Gastroesophageal sphincter (tissue), 4 donors: ENCODE measurements around the gene HOMER2. TPM values are rescaled to one million over a fixed set of nuclear protein-coding genes. Genes with fewer than 3 reads are reported as not detected.

Experiments used
- ATAC-seq: fragments of 150-250 bp; one replicate; pipeline ENCODE4 v1.9.1; 2016; ENCODE audit warnings: mild to moderate bottlenecking, moderate library complexity
- H3K27ac ChIP-seq, 4 donors: fragments of 200-600 bp; sonication (generic) in 3 of 4; 1 replicate in 3 of 4; 2 replicates in 1 of 4; pipeline ENCODE4 v1.5.1; 2016 to 2019
- H3K27me3 ChIP-seq: fragments of 200-600 bp; sonication (generic); one replicate; pipeline ENCODE4 v1.5.1; 2019
- H3K36me3 ChIP-seq, 2 donors: fragments of 200-600 bp; sonication (generic); one replicate each; pipeline ENCODE4 v1.5.1; 2019; ENCODE audit warnings: control low read depth in 1 of 2
- H3K4me1 ChIP-seq, 3 donors: fragments of 200-600 bp; sonication (generic); 1 replicate in 2 of 3; 2 replicates in 1 of 3; pipeline ENCODE4 v1.5.1; 2016 to 2019; ENCODE audit warnings: control low read depth in 2 of 3
- H3K4me3 ChIP-seq, 2 donors: fragments of 200-600 bp; sonication (generic); one replicate each; pipeline ENCODE4 v1.5.1; 2019; ENCODE audit warnings: mild to moderate bottlenecking in 1 of 2, moderate library complexity in 1 of 2
- H3K9me3 ChIP-seq, 3 donors: fragments of 200-600 bp; sonication (generic); one replicate each; pipeline ENCODE4 v1.5.1; 2017 to 2019; ENCODE audit warnings: control low read depth in 2 of 3
- EP300 ChIP-seq: sonication (generic); formaldehyde crosslinking; IDR thresholded peaks from one replicate; pipeline ENCODE4 v1.6.1; 2017; ENCODE audit warnings: antibody characterized with exemption, mild to moderate bottlenecking
- POLR2A ChIP-seq, 2 donors: fragments of 450-650 bp; IDR thresholded peaks; one replicate each; pipeline ENCODE4 v1.6.1; 2017; ENCODE audit warnings: antibody characterized with exemption in 2 of 2, mild to moderate bottlenecking in 2 of 2, moderate library complexity in 1 of 2
- POLR2AphosphoS5 ChIP-seq: sonication (generic); formaldehyde crosslinking; IDR thresholded peaks from one replicate; pipeline ENCODE4 v1.6.1; 2017; ENCODE audit warnings: antibody characterized with exemption
- WGBS, 2 donors: methylation state at CpG; one replicate each; pipeline ENCODE4 v1.1.5; 2018; ENCODE audit warnings: low coverage in 1 of 2; 5-methylcytosine and 5-hydroxymethylcytosine counted together
- total RNA-seq, 4 donors: library from RNA; depleted of rRNA; stranded (reverse); fragments of >200 nt; gene quantifications; one replicate each; pipeline ENCODE4 v1.1.0, GENCODE V29; 2016
- TF ChIP-seq, protein P1 (sequence below), 4 experiments: fragments of 200-600 bp in 2 of 4; fragments of 450-650 bp in 2 of 4; sonication (generic) in 1 of 4; IDR thresholded peaks; one replicate each; pipeline ENCODE4 v1.5.1; 2017 to 2019; ENCODE audit warnings: antibody characterized with exemption in 4 of 4, mild to moderate bottlenecking in 2 of 4, moderate library complexity in 2 of 4

HOMER2 gene
- total RNA-seq, 4 donors from 2014 or later = 12.0 to 26.8 (median 17.7) TPM

DNA sequence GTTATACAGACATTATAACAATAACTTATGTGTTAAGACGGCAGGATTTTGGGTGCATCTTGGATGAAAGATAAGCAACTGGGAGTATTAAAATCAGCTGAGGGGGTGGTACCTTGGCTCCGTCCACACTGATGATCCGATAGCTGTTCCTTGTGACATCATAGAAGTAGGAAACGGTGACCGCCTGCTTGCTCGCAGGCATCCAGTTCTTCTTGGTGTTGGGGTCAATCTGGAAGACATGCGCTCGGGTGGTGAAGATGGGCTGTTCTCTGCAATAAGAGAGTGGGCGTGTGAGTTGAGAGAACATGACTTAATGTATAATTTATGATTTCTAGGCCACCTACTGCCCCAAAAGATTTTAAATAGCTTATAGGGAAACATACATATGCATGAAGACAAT, 59.9 kb downstream of the HOMER2 start:
- H3K36me3 ChIP-seq = peaks cover 0 to 16% of the 10 kb centered on the region in 2 donors
- no peak for ATAC-seq
- no peaks in the 10 kb centered on the region for H3K27me3 ChIP-seq
- TF ChIP-seq EP300 (no peak), POLR2A (IDR thresholded peaks at IDR 0.05) (no peak), POLR2AphosphoS5 (no peak)
- TF ChIP-seq, protein P1, sequence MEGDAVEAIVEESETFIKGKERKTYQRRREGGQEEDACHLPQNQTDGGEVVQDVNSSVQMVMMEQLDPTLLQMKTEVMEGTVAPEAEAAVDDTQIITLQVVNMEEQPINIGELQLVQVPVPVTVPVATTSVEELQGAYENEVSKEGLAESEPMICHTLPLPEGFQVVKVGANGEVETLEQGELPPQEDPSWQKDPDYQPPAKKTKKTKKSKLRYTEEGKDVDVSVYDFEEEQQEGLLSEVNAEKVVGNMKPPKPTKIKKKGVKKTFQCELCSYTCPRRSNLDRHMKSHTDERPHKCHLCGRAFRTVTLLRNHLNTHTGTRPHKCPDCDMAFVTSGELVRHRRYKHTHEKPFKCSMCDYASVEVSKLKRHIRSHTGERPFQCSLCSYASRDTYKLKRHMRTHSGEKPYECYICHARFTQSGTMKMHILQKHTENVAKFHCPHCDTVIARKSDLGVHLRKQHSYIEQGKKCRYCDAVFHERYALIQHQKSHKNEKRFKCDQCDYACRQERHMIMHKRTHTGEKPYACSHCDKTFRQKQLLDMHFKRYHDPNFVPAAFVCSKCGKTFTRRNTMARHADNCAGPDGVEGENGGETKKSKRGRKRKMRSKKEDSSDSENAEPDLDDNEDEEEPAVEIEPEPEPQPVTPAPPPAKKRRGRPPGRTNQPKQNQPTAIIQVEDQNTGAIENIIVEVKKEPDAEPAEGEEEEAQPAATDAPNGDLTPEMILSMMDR (IDR thresholded peaks at IDR 0.05) = no peak
- H3K4me1 ChIP-seq = peaks cover 0 to 7% (median 0%) of the 10 kb centered on the region in 3 donors
- 83 to 86% methylated on average over 9 of the region's 9 CpGs for WGBS, 2 donors
- no peak overlapping the region for H3K4me3 ChIP-seq
- H3K9me3 ChIP-seq = no peaks in the 10 kb centered on the region
- H3K27ac ChIP-seq = no peak overlapping the region

GRCh38 chr15:82890995-82891390, 61.5 kb downstream of the HOMER2 start:
- no peak for ATAC-seq
- TF ChIP-seq POLR2A (IDR thresholded peaks at IDR 0.05) (no peak), EP300 (no peak), POLR2AphosphoS5 (no peak)
- TF ChIP-seq, protein P1 (IDR thresholded peaks at IDR 0.05) = no peak
- WGBS, 2 donors = 100% methylated on average over 1 of the region's 6 CpGs; no CpG with 5 or more reads in 1 of the 2 donors

DNA sequence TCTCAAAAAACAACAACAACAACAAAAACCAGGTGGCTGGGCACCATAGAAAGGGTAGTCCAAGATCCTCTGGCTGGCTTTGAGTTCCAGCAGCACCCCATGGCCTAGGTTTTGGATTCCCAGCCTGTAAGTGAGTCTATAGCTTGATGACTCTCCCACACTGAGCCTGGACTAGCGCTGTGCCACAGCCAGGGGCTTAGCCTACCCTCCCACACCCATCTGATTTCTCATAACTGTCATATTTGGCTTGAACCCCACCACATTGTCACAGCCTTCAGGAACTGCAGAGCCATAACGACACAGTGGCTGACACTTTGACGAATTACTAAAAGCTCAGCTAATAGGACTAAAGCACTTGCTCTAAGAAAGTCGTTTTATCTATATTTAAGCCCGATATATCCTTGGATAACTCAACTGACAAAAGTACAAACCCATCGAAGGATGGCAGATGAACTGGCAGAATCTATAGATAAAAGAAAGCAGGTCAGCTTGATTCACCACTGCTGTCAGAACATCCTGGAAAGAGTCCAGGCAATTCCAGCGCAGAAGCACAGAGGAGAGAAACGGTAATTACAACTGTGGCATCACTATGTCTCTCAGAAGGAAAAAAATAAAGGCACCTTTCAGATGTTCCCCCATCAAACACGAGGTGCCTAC, 62.1 kb downstream of the HOMER2 start:
- H3K27me3 ChIP-seq = no peaks in the 10 kb centered on the region
- no peak overlapping the region for H3K4me3 ChIP-seq
- 50% methylated on average over 5 to 9 of the region's 9 CpGs for WGBS, 2 donors
- no peak overlapping the region for H3K27ac ChIP-seq
- ATAC-seq = no peak
- TF ChIP-seq EP300 (no peak), POLR2A (IDR thresholded peaks at IDR 0.05) (no peak), POLR2AphosphoS5 (no peak)
- TF ChIP-seq, protein P1 (IDR thresholded peaks at IDR 0.05) = no peak
- peaks cover 0 to 16% of the 10 kb centered on the region in 2 donors for H3K36me3 ChIP-seq
- no peaks in the 10 kb centered on the region for H3K9me3 ChIP-seq
- peaks cover 0 to 7% (median 0%) of the 10 kb centered on the region in 3 donors for H3K4me1 ChIP-seq

More at GRCh38 chr15:82890995-82891390, 61.5 kb downstream of the HOMER2 start:
- Histone ChIP-seq H3K36me3 (peaks cover 0 to 16% of the 10 kb centered on the region in 2 donors), H3K9me3 (no peaks in the 10 kb centered on the region), H3K4me1 (peaks cover 0 to 7% (median 0%) of the 10 kb centered on the region in 3 donors), H3K27ac (no peak overlapping the region), H3K4me3 (no peak overlapping the region), H3K27me3 (no peaks in the 10 kb centered on the region)

DNA sequence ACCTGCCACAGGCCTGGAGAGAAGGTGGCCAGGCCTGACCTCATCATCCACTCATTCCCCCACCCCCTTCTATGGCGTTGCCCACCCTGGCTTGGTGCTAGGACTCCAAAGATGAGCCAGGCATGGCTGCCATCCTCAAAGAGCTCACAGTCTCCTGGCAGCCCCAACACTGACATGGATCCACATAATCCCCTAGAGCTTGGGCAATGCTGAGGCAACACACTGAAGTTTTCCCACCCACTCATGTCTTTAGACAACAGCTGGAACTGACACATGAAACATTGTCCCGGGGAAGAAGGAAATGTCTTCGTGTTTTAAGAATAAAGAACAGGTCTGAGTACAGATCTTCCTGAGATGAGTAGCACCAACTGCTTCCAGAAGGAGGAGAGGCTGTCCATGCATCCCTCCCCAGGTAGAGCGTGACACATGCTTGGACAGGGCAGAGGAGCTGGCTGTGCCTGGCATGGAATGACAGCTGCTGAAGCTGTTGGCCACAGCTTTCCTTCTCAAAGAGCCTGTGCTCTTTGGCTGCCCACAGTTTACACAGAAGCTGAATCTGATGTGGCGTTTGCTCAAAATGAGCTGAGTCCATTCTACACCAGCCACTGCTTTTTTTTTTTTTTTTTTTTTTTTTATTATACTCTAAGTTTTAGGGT, 70.1 kb downstream of the HOMER2 start:
- Histone ChIP-seq H3K27me3 (no peaks in the 10 kb centered on the region), H3K36me3 (peaks cover 0 to 4% of the 10 kb centered on the region in 2 donors), H3K27ac (no peak overlapping the region), H3K9me3 (no peaks in the 10 kb centered on the region), H3K4me3 (no peak overlapping the region), H3K4me1 (no peaks in the 10 kb centered on the region)
- TF ChIP-seq POLR2AphosphoS5 (no peak), EP300 (no peak), POLR2A (IDR thresholded peaks at IDR 0.05) (no peak)
- TF ChIP-seq, protein P1 (IDR thresholded peaks at IDR 0.05) = no peak
- WGBS, 2 donors = 69% methylated on average over 2 of the region's 5 CpGs; no CpG with 5 or more reads in 1 of the 2 donors
- no peak for ATAC-seq
